Neural progenitor cell (in vitro differentiated cells): ENCODE data around the gene ZNF329.

ENCODE experiments used
- EZH2phosphoT487 ChIP-seq: fragments of 200-600 bp; sonication (generic); IDR thresholded peaks from 2 replicates; pipeline ENCODE4 v1.6.1; 2017; ENCODE audit warnings: antibody characterized with exemption
- TF ChIP-seq, protein P1 (sequence below): fragments of 200-600 bp; sonication (generic); IDR thresholded peaks from 2 replicates; pipeline ENCODE4 v1.5.1; 2017; ENCODE audit warnings: antibody characterized with exemption, mild to moderate bottlenecking

DNA sequence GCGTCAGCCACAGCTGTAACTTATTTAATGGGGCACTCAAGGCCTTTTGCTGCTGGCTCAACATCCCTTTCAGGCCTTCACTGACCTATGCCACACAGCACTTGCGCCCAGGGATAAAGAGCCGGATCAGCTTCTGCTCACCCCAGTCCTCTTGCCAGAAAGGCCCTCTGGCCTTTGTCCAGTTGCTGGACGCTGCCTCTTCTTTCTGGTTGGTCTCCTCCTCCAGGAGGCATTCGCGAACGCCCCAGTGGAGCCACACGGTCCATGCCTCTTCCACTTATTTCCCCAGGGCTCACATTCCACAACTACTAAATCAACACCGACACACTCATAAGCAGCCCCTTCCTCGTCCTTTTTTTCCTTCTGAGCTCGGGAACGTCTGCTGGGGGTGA is 3.7 kb upstream of the ZNF329 start:
- TF ChIP-seq, protein P1, sequence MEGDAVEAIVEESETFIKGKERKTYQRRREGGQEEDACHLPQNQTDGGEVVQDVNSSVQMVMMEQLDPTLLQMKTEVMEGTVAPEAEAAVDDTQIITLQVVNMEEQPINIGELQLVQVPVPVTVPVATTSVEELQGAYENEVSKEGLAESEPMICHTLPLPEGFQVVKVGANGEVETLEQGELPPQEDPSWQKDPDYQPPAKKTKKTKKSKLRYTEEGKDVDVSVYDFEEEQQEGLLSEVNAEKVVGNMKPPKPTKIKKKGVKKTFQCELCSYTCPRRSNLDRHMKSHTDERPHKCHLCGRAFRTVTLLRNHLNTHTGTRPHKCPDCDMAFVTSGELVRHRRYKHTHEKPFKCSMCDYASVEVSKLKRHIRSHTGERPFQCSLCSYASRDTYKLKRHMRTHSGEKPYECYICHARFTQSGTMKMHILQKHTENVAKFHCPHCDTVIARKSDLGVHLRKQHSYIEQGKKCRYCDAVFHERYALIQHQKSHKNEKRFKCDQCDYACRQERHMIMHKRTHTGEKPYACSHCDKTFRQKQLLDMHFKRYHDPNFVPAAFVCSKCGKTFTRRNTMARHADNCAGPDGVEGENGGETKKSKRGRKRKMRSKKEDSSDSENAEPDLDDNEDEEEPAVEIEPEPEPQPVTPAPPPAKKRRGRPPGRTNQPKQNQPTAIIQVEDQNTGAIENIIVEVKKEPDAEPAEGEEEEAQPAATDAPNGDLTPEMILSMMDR = no peak
- no peak for TF ChIP-seq EZH2phosphoT487
